Head of caudate nucleus (tissue), 42 donors: ENCODE data around the gene TRMT11.
"Not testable (repeated sequence)": the region's sequence is repeated elsewhere in the genome, so short reads cannot be mapped to it uniquely, and the experiment has no call there.

Experiments used
- DNase-seq, 42 donors: peaks; one replicate each; pipeline versions ENCODE4 v3.0.0 to v3.0.0-alpha.2; 2020 to 2021; ENCODE audit warnings: mixed read lengths in 7 of 42
- intact Hi-C: fragments of 100-400 bp; cut with DNase I; formaldehyde crosslinking; loops from one replicate; pipeline ENCODE4 v1.15.0; 2022

The TRMT11 gene

DNA sequence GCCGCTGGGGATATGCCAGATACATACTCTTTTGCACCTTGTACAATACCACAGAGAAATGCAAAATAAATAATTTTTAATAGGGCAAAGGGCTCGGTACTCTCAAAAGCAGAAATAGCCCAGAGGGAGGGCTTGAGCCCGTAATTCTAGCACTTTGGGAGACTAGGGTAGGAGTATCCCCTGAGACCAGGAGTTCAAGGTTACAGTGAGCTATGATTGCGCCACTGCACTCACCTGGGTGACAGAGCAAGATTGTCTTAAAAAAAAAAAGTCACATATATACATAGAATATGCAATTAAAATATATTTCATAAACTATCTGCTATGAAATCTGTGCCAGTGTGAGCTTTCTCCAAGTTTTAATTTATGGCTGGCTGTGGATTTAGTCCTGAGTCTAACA, 818 bp upstream of the TRMT11 start:
- DNase-seq, result no peak
- intact Hi-C loops, result no loop called here

DNA sequence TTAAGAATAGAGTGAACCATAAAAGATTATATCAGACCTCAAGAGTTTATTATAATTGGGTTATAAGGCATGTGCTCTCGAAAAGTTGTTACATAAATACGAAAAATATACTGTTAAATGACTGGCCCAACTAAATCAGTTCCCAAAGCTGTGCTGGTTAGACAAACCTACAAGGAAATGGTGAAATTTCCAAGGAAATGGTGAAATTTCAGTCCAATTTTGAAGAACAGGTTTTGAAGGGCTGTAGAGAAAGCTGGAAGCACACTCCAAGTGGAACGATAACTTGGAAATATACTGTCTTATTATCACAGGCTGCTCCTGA, 400 bp upstream of the TRMT11 start:
- intact Hi-C loops, result no loop called here
- no peak for DNase-seq

DNA sequence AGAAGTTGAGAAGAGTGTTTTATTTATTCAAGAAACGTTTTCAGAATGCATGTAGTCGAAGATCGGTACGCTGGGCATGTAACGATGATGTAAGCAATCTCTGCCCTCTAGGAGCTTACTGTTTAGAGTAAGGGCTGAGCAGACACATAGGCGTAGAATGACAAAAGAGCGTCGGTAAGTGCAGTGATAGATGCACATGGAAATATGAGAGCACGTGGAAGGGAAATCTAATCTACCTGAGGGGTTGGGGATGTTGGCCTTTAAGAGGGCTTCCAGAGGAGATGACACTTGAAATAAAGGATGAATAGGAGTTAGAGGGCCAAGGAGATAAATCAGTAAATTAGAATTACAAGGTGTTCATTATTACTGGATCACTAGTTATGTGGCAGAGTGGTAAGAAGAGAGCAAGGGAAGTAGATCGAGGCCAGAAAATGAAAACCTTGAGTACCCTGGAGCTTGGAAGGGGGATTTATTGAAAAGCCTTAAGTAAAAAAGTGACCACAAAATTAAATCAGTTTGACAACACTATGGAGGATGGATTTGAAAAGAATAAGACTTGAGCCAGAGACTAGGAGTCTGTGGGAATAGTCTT, 782 bp downstream of the TRMT11 start:
- intact Hi-C loops, result no loop called here

DNA sequence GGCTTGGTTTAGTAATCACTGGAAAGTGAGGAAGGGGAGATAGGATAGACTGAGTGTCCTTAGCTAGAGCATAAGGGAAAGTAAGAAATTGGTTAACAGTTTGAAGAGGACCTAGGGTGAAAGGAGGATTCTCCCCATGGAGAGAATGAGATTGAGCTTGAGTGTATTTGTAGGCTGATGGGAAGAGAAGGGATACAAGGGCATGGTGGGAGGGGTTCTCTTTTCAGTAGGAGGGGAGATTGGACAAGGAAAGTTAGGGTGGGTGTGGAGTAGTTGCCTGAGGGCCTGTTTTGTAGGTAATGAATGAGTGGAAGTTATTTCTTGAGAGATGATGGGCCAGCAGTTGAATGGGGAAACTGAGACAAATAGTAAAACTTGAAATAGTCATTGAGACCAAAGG, 1.9 kb downstream of the TRMT11 start:
- intact Hi-C loops, result no loop called here
- DNase-seq, result no peak

More for the DNA sequence above, 782 bp downstream of the TRMT11 start:
- no peak for DNase-seq

DNA sequence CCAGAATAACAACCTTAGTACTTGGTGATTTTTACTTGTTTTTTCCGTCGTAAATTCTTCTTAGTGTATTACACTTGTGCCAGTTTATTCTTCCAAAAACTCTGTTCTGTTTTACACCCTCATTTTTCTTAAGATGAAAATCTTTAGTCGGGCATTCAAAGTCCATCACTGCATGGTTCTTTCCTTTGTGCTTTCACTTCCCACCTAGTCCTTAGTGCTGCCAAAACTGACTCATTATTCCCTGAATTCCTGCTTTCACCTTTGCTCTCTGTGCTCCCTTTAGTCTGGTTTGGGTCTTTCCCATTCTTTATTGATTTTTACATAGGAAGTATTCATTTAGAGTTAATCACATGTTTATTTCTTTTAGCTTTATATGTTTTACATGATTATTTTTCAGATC, 3.3 kb downstream of the TRMT11 start:
- no peak for DNase-seq
- intact Hi-C loops, result loop anchor here (10.0 kb wide), 1 partner anchor 1125 kb away; the partner anchor contains the start of gene RSPO3

DNA sequence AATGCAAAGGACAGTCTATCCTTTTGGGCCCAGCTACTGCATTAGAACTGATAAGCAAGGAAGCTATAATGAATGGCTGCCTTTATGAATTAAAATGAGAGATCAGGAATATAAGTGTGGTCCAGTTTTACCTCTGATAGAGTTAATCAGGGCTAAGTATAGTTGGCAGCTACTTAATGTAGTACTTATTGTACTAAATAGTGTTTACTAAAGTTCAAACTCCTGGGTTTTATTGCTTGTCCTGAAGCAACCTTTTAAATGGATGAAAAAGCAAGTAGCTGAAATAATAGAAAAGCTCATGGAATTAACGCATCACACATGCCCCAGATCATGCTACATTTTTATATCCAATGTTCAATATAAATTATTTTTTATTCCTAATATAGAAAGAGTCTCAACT, 5.3 kb downstream of the TRMT11 start:
- DNase-seq, result no peak
- intact Hi-C loops, result loop anchor here (10.0 kb wide), 1 partner anchor 1123 kb away; the partner anchor contains the start of gene RSPO3

DNA sequence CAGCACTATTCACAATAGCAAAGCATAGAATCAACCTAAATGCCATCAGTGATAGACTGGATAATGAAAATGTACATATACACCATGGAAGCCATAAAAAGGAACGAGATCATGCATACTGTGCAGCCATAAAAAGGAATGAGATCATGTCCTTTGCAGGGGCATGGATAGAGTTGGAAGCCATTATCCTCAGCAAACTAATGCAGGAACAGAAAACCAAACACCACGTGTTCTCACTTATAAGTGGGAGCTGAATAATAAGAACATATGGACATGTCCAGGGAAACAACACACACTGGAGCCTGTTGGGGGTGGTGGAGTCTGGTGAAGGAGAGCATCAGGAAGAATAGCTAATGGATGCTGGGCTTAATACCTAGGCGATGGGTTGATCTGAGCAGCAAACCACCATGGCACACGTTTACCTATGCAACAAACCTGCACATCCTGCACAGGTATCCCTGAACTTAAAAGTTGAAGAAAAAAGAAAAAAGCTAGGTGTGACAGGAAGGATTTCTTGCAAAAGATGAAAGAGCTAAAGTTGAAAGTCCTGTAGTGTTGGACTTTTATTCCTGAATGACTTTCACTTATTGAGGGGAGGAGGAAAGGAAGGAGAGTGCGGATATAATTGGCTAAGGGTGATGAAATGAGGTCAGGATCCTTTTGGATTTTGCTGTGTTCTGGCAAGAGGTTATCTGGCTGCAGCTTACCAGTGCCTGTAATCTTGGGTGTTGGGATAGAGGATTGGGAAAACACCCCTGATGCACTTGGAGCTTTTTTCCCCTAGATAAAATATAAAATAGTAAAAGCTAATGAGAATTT, 8.5 kb downstream of the TRMT11 start:
- DNase-seq, result no peak
- intact Hi-C loops, result loop anchor here (10.0 kb wide), 1 partner anchor 1120 kb away; the partner anchor contains the start of gene RSPO3

DNA sequence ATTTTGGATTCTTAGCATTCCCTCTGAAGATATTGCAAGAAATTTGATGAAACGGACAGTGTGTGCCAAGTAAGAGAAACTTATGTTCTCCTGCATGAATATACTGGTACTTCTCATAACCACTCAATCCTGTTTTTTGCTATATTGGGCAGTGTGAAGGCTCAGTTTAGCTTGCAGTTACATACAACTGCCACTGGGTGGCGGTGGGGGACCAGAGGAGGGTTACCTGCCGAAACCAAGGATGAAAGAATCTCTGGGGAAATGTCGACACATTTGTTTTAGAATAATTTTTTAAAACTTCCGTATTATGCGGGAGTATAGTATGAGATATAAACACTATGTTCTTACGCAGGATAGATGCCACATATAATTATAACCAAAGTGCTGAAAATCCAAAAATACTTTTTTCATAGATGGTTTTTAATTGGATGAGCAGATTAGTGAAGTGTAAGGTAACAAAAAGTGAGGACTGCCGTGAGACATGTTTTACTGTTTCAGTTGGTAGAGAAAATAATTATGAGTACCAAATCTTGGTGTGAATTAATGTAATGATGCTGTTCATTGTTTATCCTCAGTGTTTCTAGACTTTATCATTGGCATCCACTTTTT, 9.7 kb downstream of the TRMT11 start:
- intact Hi-C loops, result loop anchor here (10.0 kb wide), 1 partner anchor 1119 kb away; the partner anchor contains the start of gene RSPO3

DNA sequence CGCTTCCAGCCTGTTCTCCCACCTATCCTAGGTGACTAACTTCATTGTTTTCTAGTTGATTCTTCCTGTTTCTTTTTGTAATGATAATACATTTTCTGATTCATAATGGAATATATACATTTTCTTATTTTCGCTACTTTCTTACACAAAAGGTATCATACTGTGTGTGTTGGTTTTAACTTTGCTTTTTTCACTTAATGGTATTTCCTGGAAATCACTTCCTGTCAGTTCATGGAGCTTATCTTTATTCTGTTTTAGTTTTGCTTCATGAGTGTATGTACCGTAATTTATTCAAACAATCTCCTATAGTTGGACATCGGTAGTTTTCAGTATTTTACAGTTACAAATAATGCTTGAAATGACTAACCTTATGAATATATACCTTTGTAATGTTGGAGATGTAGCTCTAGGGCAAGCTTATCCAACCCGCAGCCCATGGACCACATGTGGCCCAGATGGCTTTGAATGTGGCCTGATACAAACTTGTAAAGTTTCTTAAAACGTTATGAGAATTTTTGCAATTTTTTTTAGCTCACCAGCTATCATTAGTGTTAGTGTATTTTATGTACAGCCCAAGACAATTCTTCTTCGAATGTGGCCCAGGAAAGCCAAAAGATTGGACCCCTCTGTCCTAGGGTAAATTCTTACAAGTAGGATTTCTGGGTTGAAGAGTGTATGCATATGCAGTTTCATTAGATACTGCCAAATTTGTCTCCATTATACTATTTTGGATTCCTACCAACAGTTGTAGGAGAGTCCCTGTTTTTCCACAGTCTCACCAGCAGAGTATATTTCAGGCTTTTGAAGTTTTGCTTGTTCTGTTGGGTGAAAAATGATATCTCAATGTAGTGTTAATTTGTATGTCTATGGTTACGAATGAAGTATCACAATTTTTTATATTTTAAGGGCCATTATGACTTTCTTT, 16.7 kb downstream of the TRMT11 start:
- intact Hi-C loops, result no loop called here
- DNase-seq, result no peak

More for the DNA sequence above, 9.7 kb downstream of the TRMT11 start:
- peak; percentile 25 to 89 (median 73) for DNase-seq

DNA sequence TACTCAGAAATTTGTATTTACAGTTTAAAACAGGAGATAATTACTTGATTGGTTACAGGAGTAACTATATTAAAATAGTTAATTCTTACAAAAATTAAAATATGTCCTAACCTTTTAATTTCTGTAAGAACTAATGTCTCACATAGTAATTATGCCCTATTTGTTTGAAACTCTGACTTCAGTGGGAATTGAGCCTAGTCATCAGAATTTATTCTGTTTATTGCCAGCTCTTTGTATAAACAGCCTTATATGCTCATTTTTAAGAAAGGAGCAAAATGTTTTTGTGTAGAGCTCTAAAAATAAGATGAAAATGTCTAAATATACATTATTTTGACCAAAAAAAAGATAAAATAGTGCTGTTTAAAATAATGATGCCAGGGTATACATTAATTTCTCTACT, 21.5 kb downstream of the TRMT11 start:
- DNase-seq, result no peak
- intact Hi-C loops, result no loop called here

DNA sequence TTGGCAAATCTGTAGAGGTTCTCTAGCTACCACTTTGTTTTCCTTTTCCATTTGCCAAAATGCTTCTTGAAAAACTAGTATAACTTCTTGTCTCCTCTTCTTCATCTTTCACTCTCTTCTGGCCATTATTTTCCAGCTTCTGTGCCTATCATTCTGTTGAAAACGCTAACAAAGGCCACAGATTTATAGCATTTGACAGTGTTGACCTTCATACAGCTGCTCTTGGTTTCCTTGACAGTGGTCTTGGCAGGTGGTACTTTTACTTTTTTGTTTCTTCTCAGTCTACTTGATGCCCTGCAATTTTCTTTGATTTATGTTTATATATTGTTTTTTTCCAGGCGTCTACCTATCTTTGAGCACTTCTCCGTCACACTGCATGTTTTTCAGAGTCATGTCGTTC, 23.7 kb downstream of the TRMT11 start:
- intact Hi-C loops, result no loop called here
- DNase-seq, result no peak

DNA sequence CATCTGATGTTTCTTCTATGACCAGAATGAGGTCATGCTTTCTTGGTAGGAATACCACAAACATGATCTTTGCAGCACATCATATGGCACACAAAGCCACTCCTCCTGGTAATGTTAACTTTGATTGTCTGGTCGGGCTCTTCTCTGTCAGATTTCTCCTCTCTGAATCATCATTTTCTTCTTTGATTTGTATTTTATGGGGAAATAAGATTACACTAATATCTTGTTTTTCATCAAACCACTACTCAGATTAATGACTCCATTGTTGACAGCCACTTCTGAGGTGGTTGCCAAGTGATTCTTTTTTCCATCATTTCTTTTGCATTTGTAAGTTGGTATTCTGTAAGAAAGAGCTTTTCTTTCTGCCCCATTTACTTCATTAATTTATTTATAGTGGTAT, 29.5 kb downstream of the TRMT11 start:
- DNase-seq, result no peak

DNA sequence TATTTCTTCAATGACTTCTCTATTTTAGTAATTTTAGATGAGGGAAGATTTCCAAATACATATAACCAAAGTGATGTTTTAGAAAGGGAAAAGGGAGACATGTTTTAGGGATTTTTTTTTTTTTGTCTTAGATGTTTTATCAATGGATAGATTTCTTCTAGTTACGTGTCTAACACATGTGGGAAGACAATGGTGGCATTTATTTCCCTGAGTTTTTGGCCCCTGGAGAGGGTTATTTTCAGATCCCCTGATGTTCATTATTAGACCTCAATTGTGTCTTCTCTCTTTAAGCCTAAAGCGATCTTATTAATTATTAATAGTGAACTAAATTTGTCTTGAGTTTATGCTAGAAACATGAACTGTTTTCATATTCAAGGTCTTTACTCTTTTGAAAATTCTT, 30.3 kb downstream of the TRMT11 start:
- intact Hi-C loops, result no loop called here

More for the DNA sequence above, 29.5 kb downstream of the TRMT11 start:
- intact Hi-C loops, result no loop called here

DNA sequence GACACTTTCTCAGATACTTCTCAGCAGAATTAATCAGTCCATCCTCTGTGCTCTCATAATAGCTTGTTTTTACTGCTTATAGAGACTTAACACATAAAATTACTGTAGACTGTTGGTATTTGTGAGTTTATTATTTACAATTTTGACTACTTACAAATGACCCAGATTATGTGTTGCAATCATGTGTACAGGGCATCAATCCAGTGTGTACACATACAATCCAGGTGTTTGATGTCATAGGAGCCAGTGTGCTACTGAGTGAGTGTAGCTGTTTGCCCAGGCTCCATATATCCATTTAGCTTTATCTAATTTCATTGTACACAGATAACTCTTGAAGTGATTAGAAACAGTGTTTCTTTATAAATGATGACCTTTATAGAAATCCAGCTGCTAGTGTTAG, 31.3 kb downstream of the TRMT11 start:
- intact Hi-C loops, result no loop called here
- DNase-seq, result no peak

More for the DNA sequence above, 30.3 kb downstream of the TRMT11 start:
- no peak for DNase-seq

DNA sequence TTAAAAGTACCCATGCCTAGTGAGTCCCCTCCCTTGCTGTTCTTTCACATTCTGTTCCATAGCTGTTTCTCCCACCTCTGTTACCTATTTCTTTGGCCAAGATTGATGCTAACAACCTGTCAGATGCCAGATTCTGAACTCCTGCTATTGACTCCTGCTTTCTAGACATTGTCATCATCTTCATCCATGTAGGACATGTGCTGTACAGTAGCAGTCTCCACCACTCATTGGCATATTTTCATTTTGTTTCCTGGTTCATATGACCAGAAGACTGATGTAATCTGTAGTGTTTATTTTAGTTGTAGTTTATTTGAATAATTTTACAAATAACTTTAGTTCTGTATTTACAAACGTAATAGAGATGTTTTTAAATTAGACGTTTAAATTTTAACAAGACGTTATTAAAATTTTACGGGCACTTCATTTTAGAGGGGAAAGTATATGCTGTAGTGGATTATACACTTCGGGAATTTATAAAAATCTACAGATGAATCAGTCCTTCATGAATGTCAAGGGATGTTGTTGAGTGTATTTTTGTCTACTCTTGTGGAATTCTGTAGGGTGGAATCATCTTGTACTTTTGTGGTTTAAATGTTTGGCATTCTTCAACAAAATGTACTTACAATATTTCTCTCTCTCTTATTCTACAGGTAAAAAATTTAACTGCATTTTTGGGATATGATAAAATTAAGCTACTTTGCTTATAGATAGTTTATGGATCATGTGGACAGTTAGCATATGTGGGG, 34.1 kb downstream of the TRMT11 start:
- no peak for DNase-seq
- intact Hi-C loops, result no loop called here

DNA sequence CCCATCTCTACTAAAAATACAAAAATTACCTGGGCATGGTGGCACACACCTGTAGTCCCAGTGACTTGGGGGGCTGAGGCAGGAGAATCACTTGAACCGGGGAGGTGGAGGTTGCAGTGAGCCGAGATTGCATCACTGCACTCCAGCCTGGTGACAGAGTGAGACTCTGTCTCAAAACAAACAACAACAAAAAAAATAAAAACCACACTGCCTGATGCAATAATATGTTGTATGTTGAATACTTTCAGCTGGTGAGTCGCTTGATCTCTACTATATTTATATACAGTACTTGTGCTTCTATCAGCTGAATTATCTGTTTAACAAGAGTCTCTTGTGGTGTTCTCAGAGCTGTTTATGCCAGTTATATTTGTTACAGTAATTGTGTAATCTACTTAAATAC, 37.1 kb downstream of the TRMT11 start:
- intact Hi-C loops, DNase-seq: not testable (repeated sequence)

DNA sequence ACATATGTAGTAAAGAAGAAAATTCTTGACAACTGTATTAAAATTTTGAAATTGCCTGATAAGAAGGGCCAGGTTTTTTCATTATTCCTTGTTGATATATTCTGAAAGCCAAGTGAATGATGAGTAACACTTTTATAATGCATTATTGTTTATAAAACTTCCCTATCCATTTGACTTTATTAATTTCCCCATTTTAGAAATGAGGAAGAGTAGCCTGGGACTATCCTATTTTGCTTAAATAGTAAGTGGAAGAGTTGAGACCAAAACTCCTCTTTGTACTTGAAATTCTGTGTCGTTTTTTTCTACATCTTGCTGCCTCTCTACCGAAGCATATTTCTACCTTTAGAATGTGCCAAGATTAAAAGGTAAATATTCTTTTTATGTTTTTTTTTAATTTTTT, 39.7 kb downstream of the TRMT11 start:
- intact Hi-C loops, result no loop called here
- no peak for DNase-seq

DNA sequence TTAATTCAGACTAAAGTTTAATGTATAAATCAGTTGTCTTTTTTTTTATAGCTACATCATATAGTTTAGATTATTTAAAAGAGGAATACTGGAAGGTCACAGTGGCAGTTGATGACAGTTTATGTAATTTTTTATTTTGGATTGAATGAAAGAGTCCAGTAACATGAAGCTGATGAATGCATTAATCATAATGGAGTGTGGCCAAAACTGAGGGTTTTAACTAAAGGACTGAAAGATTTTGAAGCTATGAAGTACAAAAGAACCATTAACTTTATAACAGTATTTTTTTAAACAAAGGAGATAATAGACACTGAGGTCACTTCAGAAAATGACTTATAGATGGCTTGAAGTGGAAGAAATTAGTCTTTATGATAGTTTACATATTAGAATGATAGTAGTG, 41.3 kb downstream of the TRMT11 start:
- no peak for DNase-seq
- intact Hi-C loops, result no loop called here

DNA sequence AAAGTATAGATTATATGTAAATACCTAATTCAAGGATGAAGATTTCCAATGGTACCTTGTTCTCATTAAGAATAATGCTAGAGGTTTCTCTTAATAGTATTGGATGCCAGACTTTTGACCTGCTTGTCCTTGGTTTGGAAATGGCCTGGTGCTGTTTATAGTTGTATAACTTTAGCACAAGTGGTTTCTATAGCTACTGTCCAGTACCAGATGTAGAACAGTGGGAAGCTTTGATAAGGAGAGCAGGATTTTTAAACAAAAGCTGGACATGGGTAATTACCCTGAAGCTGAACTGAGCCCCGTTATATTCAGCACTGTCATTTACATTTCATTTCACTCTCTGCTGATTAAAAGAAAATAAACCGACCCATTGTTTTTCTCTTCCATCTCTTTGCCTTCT, 43.7 kb downstream of the TRMT11 start:
- DNase-seq, result no peak
- intact Hi-C loops, result no loop called here
